Measurements from ENCODE around the gene C1orf35.

The C1orf35 gene

DNA sequence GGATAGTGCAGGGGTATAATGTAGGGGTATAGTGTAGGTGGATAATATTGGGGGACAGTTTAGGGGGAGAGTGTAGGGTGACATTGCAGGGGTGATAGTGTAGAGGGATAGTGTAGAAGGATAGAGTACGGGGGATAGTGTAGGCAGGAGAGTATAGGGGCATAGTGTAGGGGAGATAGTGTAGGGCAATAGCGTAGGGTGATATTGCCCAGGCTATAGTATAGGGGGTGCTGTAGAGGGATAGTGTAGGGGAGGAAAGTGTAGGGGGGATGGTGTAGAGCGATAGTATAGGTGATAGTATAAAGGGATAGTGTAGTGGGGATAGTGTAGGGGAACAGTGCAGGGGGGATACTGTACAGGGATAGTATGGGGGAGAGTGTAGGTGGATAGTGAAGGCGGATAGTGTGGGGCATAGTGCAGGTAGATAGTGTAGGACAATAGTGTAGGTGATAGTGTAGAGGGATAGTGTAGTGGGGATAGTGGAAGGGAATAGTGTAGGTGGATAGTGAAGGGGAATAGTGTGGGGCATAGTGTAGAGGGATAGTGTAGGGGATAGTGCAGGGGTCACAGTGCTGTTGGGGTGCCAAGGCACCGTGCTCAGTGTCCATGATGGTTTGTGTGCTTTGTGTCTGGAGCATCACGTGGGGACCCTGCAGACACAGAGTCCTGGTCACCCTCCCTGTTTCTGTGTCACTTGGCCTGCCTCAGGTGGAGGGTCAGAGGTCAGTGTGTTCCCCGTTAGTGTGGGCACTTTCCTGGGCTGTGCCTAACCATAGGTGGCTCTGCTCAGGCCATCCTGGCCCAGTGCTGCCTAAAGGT is 31.1 kb downstream of the C1orf35 start:
- peaks cover 1% of the 10 kb centered on the region for H3K27me3 Mint-ChIP-seq

GRCh38 chr1:228070851-228071250 is 32.3 kb downstream of the C1orf35 start:
- Mint-ChIP-seq H3K4me3 (no peak overlapping the region), H3K27me3 (peaks cover 1% of the 10 kb centered on the region), H3K9me3 (no peaks in the 10 kb centered on the region), H3K4me1 (no peaks in the 10 kb centered on the region), H3K27ac (no peak overlapping the region), H3K36me3 (no peaks in the 10 kb centered on the region)

More for the DNA sequence above, 31.1 kb downstream of the C1orf35 start:
- Mint-ChIP-seq H3K4me1 (no peaks in the 10 kb centered on the region), H3K9me3 (no peaks in the 10 kb centered on the region), H3K4me3 (no peak overlapping the region), H3K27ac (no peak overlapping the region), H3K36me3 (no peaks in the 10 kb centered on the region)

GRCh38 chr1:228070173-228070572 is 33.0 kb downstream of the C1orf35 start:
- Mint-ChIP-seq H3K4me3 (no peak overlapping the region), H3K27ac (no peak overlapping the region), H3K4me1 (no peaks in the 10 kb centered on the region), H3K27me3 (peaks cover 3% of the 10 kb centered on the region), H3K9me3 (no peaks in the 10 kb centered on the region), H3K36me3 (no peaks in the 10 kb centered on the region)

GRCh38 chr1:228068359-228068758 is 34.8 kb downstream of the C1orf35 start:
- H3K4me3 Mint-ChIP-seq, result no peak overlapping the region
- no peak overlapping the region for H3K27ac Mint-ChIP-seq
- peaks cover 3% of the 10 kb centered on the region for H3K27me3 Mint-ChIP-seq
- no peaks in the 10 kb centered on the region for H3K9me3 Mint-ChIP-seq
- H3K4me1 Mint-ChIP-seq, result no peaks in the 10 kb centered on the region
- no peaks in the 10 kb centered on the region for H3K36me3 Mint-ChIP-seq

GRCh38 chr1:228066891-228067654 is 36.1 kb downstream of the C1orf35 start:
- Mint-ChIP-seq H3K4me3 (no peak overlapping the region), H3K9me3 (no peaks in the 10 kb centered on the region), H3K4me1 (no peaks in the 10 kb centered on the region), H3K27me3 (peaks cover 5% of the 10 kb centered on the region), H3K36me3 (no peaks in the 10 kb centered on the region), H3K27ac (no peak overlapping the region)

DNA sequence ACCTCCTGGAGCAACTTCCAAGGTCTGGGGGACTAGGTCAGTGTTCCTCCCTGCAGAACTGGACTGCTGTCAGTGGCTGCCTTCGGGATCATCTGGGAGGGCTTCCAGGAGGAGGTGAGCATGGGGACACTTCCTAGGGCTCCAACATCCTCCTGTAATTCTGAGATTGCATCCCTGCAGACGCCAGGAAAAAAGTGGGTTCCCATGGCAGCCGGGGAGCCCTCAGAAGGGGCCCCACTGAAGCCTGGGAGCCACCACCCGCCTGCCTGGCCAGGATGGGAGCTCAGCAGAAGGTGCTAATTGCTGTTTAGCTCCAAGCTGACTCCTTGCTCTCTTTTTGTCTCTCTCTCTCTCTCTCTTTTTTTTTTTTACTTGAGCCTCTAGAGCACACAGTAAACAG is 36.7 kb downstream of the C1orf35 start:
- H3K4me1 Mint-ChIP-seq, result no peaks in the 10 kb centered on the region
- H3K27me3 Mint-ChIP-seq, result peaks cover 5% of the 10 kb centered on the region
- H3K9me3 Mint-ChIP-seq, result no peaks in the 10 kb centered on the region
- no peak overlapping the region for H3K27ac Mint-ChIP-seq
- no peak overlapping the region for H3K4me3 Mint-ChIP-seq
- H3K36me3 Mint-ChIP-seq, result no peaks in the 10 kb centered on the region

- Mint-ChIP-seq H3K4me1 (peaks cover 5% of the 10 kb centered on the region), H3K9me3 (no peaks in the 10 kb centered on the region), H3K4me3 (no peak overlapping the region), H3K27me3 (peaks cover 10% of the 10 kb centered on the region), H3K36me3 (no peaks in the 10 kb centered on the region), H3K27ac (no peak overlapping the region)
Observed at GRCh38 chr1:228065543-228066347, 37.4 kb downstream of the C1orf35 start.

GRCh38 chr1:228064741-228065542 is 38.2 kb downstream of the C1orf35 start:
- Mint-ChIP-seq H3K4me1 (peaks cover 5% of the 10 kb centered on the region), H3K27me3 (peaks cover 10% of the 10 kb centered on the region), H3K36me3 (no peaks in the 10 kb centered on the region), H3K4me3 (no peak overlapping the region), H3K27ac (no peak overlapping the region), H3K9me3 (no peaks in the 10 kb centered on the region)

- Mint-ChIP-seq H3K4me3 (no peak overlapping the region), H3K27me3 (peaks cover 10% of the 10 kb centered on the region), H3K36me3 (no peaks in the 10 kb centered on the region), H3K9me3 (no peaks in the 10 kb centered on the region), H3K27ac (no peak overlapping the region), H3K4me1 (peaks cover 5% of the 10 kb centered on the region)
Observed at GRCh38 chr1:228064296-228064695, 38.8 kb downstream of the C1orf35 start.

DNA sequence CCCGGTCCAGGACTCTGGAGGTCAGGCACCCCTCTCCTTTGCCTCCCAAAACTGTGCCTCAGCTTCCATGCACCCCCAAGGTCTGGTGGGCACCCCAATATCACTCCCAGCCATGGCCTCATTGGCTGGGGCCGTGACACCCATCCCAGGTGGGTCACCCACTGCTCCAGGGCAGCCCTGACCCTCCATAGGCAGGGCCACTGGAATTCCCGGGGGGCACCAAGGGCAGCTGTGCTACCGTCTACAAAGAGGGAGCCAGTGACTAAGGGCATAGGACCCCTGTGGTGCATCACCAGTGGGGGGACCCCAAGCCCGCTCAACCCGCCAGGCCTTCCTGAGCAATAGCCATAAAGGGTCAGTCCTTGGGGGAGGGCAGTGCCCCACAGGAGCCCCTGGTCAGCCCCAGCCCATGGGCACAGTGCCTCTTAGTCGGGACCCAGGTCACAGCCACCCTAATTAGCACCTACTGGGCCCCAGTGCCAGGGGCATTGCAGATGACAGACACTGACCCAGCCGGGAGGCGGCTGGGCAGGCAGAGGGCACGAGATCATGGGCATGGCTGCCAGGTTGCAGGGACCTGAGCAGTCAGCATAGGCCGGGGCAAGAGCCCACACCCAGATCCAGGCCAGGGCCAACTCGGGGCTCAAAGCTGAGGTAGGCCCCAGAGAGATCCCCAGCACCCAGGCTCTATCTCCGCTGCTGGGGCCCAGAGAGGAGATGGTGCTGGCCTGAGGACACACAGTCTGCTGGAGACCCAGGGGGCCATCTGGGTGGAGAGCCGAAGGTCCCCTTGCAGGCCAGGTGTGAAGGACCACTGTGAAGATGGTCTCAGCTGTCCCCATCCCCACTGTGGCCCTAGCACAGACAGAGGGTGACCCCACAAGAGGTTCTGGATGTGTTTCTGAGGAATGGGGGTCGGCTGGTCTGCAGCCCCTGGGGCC is 39.6 kb downstream of the C1orf35 start:
- peaks cover 5% of the 10 kb centered on the region for H3K4me1 Mint-ChIP-seq
- H3K4me3 Mint-ChIP-seq, result no peak overlapping the region
- no peaks in the 10 kb centered on the region for H3K36me3 Mint-ChIP-seq
- no peak overlapping the region for H3K27ac Mint-ChIP-seq
- no peaks in the 10 kb centered on the region for H3K9me3 Mint-ChIP-seq
- peaks cover 12% of the 10 kb centered on the region for H3K27me3 Mint-ChIP-seq

DNA sequence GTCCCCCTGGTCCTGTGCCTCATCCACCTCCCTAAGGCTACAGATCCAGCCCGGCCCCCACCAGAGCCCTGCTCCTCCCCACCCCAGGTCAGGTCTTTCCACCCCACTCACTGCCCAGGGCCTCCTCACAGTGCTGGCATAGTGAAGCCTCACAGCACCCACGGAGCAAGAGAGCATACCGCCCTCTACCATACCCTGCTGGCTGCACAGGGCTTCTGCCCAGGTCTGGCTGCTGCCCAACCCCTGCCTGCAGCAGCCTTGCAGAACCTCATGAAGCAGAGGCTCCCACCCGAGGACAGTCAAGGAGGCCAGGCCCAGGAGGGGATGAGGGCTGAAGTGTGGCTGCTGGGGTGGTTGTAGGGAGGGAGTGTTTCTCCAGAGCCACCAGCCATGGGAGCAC is 40.3 kb downstream of the C1orf35 start:
- H3K27ac Mint-ChIP-seq, result no peak overlapping the region
- no peak overlapping the region for H3K4me3 Mint-ChIP-seq
- H3K4me1 Mint-ChIP-seq, result peaks cover 5% of the 10 kb centered on the region
- H3K9me3 Mint-ChIP-seq, result no peaks in the 10 kb centered on the region
- peaks cover 16% of the 10 kb centered on the region for H3K27me3 Mint-ChIP-seq
- H3K36me3 Mint-ChIP-seq, result no peaks in the 10 kb centered on the region

DNA sequence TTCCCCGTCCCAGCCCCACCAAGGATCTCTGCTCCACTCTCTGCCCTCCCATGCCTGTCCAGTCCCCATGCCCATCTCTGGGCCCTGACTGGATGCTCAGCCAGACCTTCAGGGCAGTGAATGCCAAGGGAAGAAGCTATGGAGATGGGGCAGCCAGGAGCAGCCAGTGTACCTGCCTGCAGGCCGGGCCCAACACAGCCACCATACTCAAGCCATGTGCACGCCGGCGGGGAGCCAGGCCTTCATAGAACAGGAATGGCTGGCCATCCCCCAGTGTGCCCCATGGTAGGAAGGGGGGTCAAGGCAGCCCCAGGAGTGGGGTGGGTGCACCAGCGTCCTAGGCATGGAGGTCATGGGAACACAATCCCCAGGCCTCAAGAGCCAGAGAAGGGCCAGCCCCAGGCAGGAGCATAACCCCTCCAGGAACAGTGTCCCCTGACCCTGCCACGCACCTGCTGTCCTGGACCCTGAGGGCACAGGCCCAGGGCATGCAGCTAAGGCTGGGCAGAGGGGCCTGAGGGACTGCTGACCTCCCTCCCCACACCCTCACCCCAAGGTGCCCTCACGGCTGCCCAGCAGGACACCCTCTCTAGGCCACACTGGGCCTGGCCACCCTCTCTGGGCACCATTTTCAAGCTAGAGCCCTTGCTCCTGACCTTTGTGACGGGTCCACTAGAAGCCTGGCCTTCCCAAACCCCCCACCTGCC is 40.9 kb downstream of the C1orf35 start:
- no peak overlapping the region for H3K4me3 Mint-ChIP-seq
- no peaks in the 10 kb centered on the region for H3K9me3 Mint-ChIP-seq
- no peak overlapping the region for H3K27ac Mint-ChIP-seq
- no peaks in the 10 kb centered on the region for H3K36me3 Mint-ChIP-seq
- peaks cover 5% of the 10 kb centered on the region for H3K4me1 Mint-ChIP-seq
- H3K27me3 Mint-ChIP-seq, result peaks cover 17% of the 10 kb centered on the region

- Mint-ChIP-seq H3K27ac (no peak overlapping the region), H3K9me3 (no peaks in the 10 kb centered on the region), H3K4me1 (peaks cover 5% of the 10 kb centered on the region), H3K4me3 (no peak overlapping the region), H3K27me3 (peaks cover 21% of the 10 kb centered on the region), H3K36me3 (no peaks in the 10 kb centered on the region)
Observed at GRCh38 chr1:228061411-228062084, 41.6 kb downstream of the C1orf35 start.

Measured in activated naive CD4-positive, alpha-beta T cell treated with anti-CD3 and anti-CD28 coated beads, Interleukin-2, amount 50 U/mL, for 24 hours (primary cell).